HEK293 (cell line): ENCODE data around the gene EBP.

Experiments used
- CTCF ChIA-PET: fragments of 350-600 bp; formaldehyde crosslinking; extraction: SDS; loops from one replicate; lab custom pipeline; 2021; ENCODE audit warnings: antibody characterized with exemption; lab: Yijun Ruan, JAX
- POLR2A ChIA-PET: fragments of 300-600 bp; formaldehyde crosslinking; extraction: SDS; loops from one replicate; lab custom pipeline; 2020; ENCODE audit warnings: antibody characterized with exemption, inconsistent platforms; lab: Yijun Ruan, JAX
- H3K27ac ChIP-seq: fragments of 200-500 bp; sonication (Bioruptor generic); 2 replicates; pipeline ENCODE4 v1.5.1; 2014; ENCODE audit warnings: low read depth, low read length, control low read depth, inconsistent platforms; ENCODE audit errors: extremely low read depth
- H3K36me3 ChIP-seq, 2 experiments: fragments of 200-500 bp in 1 of 2; sonication (Bioruptor generic) in 1 of 2; 1 replicate in 1 of 2; 2 replicates in 1 of 2; pipeline ENCODE4 v1.5.1; 2014 to 2017; ENCODE audit warnings: inconsistent platforms in 2 of 2, low read length in 2 of 2; ENCODE audit not compliant: control insufficient read depth in 2 of 2, insufficient read depth in 1 of 2
- H3K4me1 ChIP-seq: fragments of 200-500 bp; sonication (Bioruptor generic); 2 replicates; pipeline ENCODE4 v1.5.1; 2014; ENCODE audit warnings: mild to moderate bottlenecking, low read length, inconsistent platforms; ENCODE audit not compliant: control insufficient read depth, insufficient read depth
- H3K4me3 ChIP-seq: 2 replicates; pipeline ENCODE4 v1.5.1; 2011; ENCODE audit warnings: low read depth, mild to moderate bottlenecking, control low read depth, low read length, moderate library complexity
- H3K9me3 ChIP-seq: fragments of 200-500 bp; sonication (Bioruptor generic); 2 replicates; pipeline ENCODE4 v1.5.1; 2014; ENCODE audit warnings: low read depth, low read length, inconsistent platforms; ENCODE audit not compliant: control insufficient read depth, insufficient read depth
- BCL11B ChIP-seq: fragments of 450-650 bp; formaldehyde crosslinking; IDR thresholded peaks from 2 replicates; pipeline ENCODE4 v1.5.1; 2016; ENCODE audit warnings: low read depth, missing biosample characterization, missing genetic modification characterization
- BCL6B ChIP-seq: fragments of 450-650 bp; formaldehyde crosslinking; IDR thresholded peaks from 2 replicates; pipeline ENCODE4 v1.5.1; 2017; ENCODE audit warnings: missing biosample characterization, missing genetic modification characterization
- EGR2 ChIP-seq: fragments of 450-650 bp; formaldehyde crosslinking; IDR thresholded peaks from 2 replicates; pipeline ENCODE4 v1.5.1; 2016; ENCODE audit warnings: low read depth, missing biosample characterization, missing genetic modification characterization
- IKZF3 ChIP-seq: fragments of 450-650 bp; IDR thresholded peaks from 2 replicates; pipeline ENCODE4 v1.5.0; 2018; ENCODE audit warnings: missing biosample characterization, mild to moderate bottlenecking, missing genetic modification characterization, moderate library complexity
- KLF16 ChIP-seq: fragments of 450-650 bp; formaldehyde crosslinking; IDR thresholded peaks from 2 replicates; pipeline ENCODE4 v1.5.1; 2017; ENCODE audit warnings: missing biosample characterization, missing genetic modification characterization
- MEIS1 ChIP-seq: sonication (generic); formaldehyde crosslinking; IDR thresholded peaks from 2 replicates; pipeline ENCODE4 v1.8.1; 2022; ENCODE audit warnings: missing genetic modification reagents, mild to moderate bottlenecking, borderline replicate concordance
- MYNN ChIP-seq: fragments of 450-650 bp; formaldehyde crosslinking; IDR thresholded peaks from 2 replicates; pipeline ENCODE4 v1.5.1; 2016; ENCODE audit warnings: missing biosample characterization, missing genetic modification characterization, borderline replicate concordance
- OSR2 ChIP-seq: fragments of 450-650 bp; formaldehyde crosslinking; IDR thresholded peaks from 2 replicates; pipeline ENCODE4 v1.5.1; 2016; ENCODE audit warnings: missing biosample characterization, missing genetic modification characterization
- ZBTB44 ChIP-seq: fragments of 450-650 bp; IDR thresholded peaks from 2 replicates; pipeline ENCODE4 v1.5.1; 2018; ENCODE audit warnings: missing biosample characterization, mild to moderate bottlenecking, missing genetic modification characterization
- ZBTB49 ChIP-seq: fragments of 450-650 bp; formaldehyde crosslinking; IDR thresholded peaks from 2 replicates; pipeline ENCODE4 v1.5.1; 2016; ENCODE audit warnings: missing biosample characterization, missing genetic modification characterization, low read depth
- ZNF114 ChIP-seq: fragments of 450-650 bp; formaldehyde crosslinking; IDR thresholded peaks from 2 replicates; pipeline ENCODE4 v1.5.0; 2017; ENCODE audit warnings: missing biosample characterization, missing genetic modification characterization
- ZNF138 ChIP-seq: fragments of 450-650 bp; formaldehyde crosslinking; IDR thresholded peaks from 2 replicates; pipeline ENCODE4 v1.5.1; 2016; ENCODE audit warnings: missing biosample characterization, missing genetic modification characterization, borderline replicate concordance
- ZNF146 ChIP-seq: fragments of 450-650 bp; formaldehyde crosslinking; IDR thresholded peaks from 2 replicates; pipeline ENCODE4 v1.5.1; 2016; ENCODE audit warnings: missing biosample characterization, missing genetic modification characterization
- ZNF2 ChIP-seq: fragments of 450-650 bp; formaldehyde crosslinking; IDR thresholded peaks from 2 replicates; pipeline ENCODE4 v1.5.1; 2016; ENCODE audit warnings: missing biosample characterization, missing genetic modification characterization
- ZNF223 ChIP-seq: fragments of 450-650 bp; formaldehyde crosslinking; IDR thresholded peaks from 2 replicates; pipeline ENCODE4 v1.5.1; 2016; ENCODE audit warnings: missing biosample characterization, missing genetic modification characterization
- ZNF391 ChIP-seq: fragments of 450-650 bp; formaldehyde crosslinking; IDR thresholded peaks from 2 replicates; pipeline ENCODE4 v1.5.1; 2016; ENCODE audit warnings: low read depth, missing biosample characterization, missing genetic modification characterization, borderline replicate concordance
- ZNF398 ChIP-seq: fragments of 450-650 bp; formaldehyde crosslinking; IDR thresholded peaks from 2 replicates; pipeline ENCODE4 v1.5.1; 2017; ENCODE audit warnings: missing biosample characterization, missing genetic modification characterization
- ZNF521 ChIP-seq: fragments of 450-650 bp; formaldehyde crosslinking; IDR thresholded peaks from 2 replicates; pipeline ENCODE4 v1.5.1; 2017; ENCODE audit warnings: missing biosample characterization, mild to moderate bottlenecking, missing genetic modification characterization
- ZNF544 ChIP-seq: fragments of 450-650 bp; formaldehyde crosslinking; IDR thresholded peaks from 2 replicates; pipeline ENCODE4 v1.5.0; 2017; ENCODE audit warnings: missing biosample characterization, missing genetic modification characterization
- ZNF555 ChIP-seq: fragments of 450-650 bp; formaldehyde crosslinking; conservative IDR thresholded peaks from 2 replicates; pipeline ENCODE4 v1.5.1; 2017; ENCODE audit warnings: missing biosample characterization, mild to moderate bottlenecking, missing genetic modification characterization, inconsistent platforms
- ZNF561 ChIP-seq: fragments of 450-650 bp; IDR thresholded peaks from 2 replicates; pipeline ENCODE4 v1.5.1; 2018; ENCODE audit warnings: missing biosample characterization, missing genetic modification characterization, borderline replicate concordance
- ZNF704 ChIP-seq: fragments of 450-650 bp; formaldehyde crosslinking; IDR thresholded peaks from 2 replicates; pipeline ENCODE4 v1.5.1; 2016; ENCODE audit warnings: missing biosample characterization, missing genetic modification characterization
- ZSCAN30 ChIP-seq: fragments of 450-650 bp; IDR thresholded peaks from 2 replicates; pipeline ENCODE4 v1.5.1; 2018; ENCODE audit warnings: missing biosample characterization, mild to moderate bottlenecking, missing genetic modification characterization, moderate library complexity
- TF ChIP-seq, protein P1 (sequence below): fragments of 450-650 bp; formaldehyde crosslinking; IDR thresholded peaks from 2 replicates; pipeline ENCODE4 v1.5.1; 2016; ENCODE audit warnings: missing biosample characterization, missing genetic modification characterization

The EBP gene

GRCh38 chrX:48493890-48494364 is 27.7 kb upstream of the EBP start:
- Histone ChIP-seq H3K4me1 (no peaks in the 10 kb centered on the region), H3K36me3 (no peaks in the 10 kb centered on the region), H3K27ac (no peak overlapping the region), H3K9me3 (no peaks in the 10 kb centered on the region), H3K4me3 (no peak overlapping the region)
- ChIA-PET CTCF (interaction anchor here (0.6 to 1.7 kb wide), 11 partner anchors 13 to 547 kb away, joined by 3 to 8 read pairs (median 4); no protein-coding TSS in a partner anchor), POLR2A (no interaction called here)
- TF ChIP-seq ZNF2 (no peak), EGR2 (no peak), ZNF704 (tag by site-specific recombination) (no peak), ZNF521 (tag by site-specific recombination) (no peak), MYNN (tag by site-specific recombination) (no peak), ZNF138 (tag by site-specific recombination) (no peak), ZNF146 (tag by site-specific recombination) (no peak), MEIS1 (CRISPR knock-in tag) (no peak), ZNF555 (no peak), ZBTB44 (tag by site-specific recombination) (no peak), ZNF114 (no peak)

DNA sequence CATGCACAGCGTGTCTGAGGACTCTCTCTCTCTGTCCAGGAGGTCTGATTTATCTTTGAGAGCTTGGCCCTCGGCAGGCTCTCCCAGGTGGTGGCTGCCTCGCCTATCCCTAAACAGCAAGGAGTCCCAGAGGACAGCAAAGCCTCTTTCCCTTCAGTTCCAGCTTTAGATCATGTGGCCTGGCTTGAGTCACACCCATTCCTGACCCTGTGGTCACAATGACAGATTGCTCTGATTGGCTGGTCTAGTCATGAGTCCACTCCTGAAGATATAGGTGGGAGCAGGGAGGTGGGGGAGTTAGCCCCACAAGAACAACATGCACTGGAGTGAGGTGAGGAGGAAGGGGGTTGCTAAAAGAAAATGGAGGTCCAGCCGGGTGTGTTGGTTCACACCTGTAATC is 24.9 kb upstream of the EBP start:
- Histone ChIP-seq H3K9me3 (no peaks in the 10 kb centered on the region), H3K4me3 (no peak overlapping the region), H3K27ac (no peak overlapping the region), H3K4me1 (no peaks in the 10 kb centered on the region), H3K36me3 (no peaks in the 10 kb centered on the region)
- ChIA-PET CTCF (interaction anchor here (0.6 to 0.7 kb wide), 2 partner anchors 537 to 955 kb away, joined by 3 to 4 read pairs; no protein-coding TSS in a partner anchor), POLR2A (no interaction called here)
- TF ChIP-seq, protein P1, sequence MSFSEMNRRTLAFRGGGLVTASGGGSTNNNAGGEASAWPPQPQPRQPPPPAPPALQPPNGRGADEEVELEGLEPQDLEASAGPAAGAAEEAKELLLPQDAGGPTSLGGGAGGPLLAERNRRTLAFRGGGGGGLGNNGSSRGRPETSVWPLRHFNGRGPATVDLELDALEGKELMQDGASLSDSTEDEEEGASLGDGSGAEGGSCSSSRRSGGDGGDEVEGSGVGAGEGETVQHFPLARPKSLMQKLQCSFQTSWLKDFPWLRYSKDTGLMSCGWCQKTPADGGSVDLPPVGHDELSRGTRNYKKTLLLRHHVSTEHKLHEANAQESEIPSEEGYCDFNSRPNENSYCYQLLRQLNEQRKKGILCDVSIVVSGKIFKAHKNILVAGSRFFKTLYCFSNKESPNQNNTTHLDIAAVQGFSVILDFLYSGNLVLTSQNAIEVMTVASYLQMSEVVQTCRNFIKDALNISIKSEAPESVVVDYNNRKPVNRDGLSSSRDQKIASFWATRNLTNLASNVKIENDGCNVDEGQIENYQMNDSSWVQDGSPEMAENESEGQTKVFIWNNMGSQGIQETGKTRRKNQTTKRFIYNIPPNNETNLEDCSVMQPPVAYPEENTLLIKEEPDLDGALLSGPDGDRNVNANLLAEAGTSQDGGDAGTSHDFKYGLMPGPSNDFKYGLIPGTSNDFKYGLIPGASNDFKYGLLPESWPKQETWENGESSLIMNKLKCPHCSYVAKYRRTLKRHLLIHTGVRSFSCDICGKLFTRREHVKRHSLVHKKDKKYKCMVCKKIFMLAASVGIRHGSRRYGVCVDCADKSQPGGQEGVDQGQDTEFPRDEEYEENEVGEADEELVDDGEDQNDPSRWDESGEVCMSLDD (tag by site-specific recombination) = no peak
- TF ChIP-seq ZNF561 (tag by site-specific recombination) = no peak
- TF ChIP-seq ZNF391 (tag by site-specific recombination) = no peak
- no peak for TF ChIP-seq ZSCAN30
- no peak for TF ChIP-seq BCL6B (tag by site-specific recombination)
- no peak for TF ChIP-seq BCL11B (tag by site-specific recombination)
- TF ChIP-seq EGR2 = no peak
- no peak for TF ChIP-seq ZNF223 (tag by site-specific recombination)
- no peak for TF ChIP-seq OSR2 (tag by site-specific recombination)
- TF ChIP-seq KLF16 (tag by site-specific recombination) = no peak
- no peak for TF ChIP-seq IKZF3 (tag by site-specific recombination)
- TF ChIP-seq ZNF544 (tag by site-specific recombination) = no peak
- TF ChIP-seq ZBTB49 = no peak
- TF ChIP-seq ZNF398 = no peak
- no peak for TF ChIP-seq ZNF2
